ENCODE measurements around the gene RGMB. TPM values are rescaled to one million over a fixed set of nuclear protein-coding genes. Genes with fewer than 3 reads are reported as not detected.

RGMB gene
- total RNA-seq, 1 donor from 2014 or later = 24.4 TPM

DNA sequence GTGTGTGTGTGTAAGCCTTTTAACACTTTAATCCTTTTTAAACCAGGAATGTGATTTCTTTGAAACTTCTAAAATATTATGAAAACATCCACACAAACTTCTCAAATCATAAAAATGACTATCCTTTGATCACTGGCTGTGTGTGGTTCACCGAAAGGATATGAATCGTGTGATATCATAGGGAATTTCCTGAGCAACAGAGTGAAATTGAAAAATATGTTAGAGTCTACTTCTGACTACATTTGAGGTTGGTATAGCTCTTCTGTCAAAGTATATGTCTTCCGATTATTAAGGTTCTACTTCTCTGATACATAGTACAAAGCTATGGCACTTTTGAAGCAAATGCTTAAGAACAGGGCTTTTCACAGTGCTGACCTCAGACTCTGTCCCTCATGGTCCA is 40.3 kb downstream of the RGMB start:
- DNase-seq (ENCODE audit: low spot score, unreplicated experiment) = no peak
- H3K4me3 Mint-ChIP-seq (ENCODE audit: low read depth) = no peak overlapping the region
- TF ChIP-seq, protein P1, sequence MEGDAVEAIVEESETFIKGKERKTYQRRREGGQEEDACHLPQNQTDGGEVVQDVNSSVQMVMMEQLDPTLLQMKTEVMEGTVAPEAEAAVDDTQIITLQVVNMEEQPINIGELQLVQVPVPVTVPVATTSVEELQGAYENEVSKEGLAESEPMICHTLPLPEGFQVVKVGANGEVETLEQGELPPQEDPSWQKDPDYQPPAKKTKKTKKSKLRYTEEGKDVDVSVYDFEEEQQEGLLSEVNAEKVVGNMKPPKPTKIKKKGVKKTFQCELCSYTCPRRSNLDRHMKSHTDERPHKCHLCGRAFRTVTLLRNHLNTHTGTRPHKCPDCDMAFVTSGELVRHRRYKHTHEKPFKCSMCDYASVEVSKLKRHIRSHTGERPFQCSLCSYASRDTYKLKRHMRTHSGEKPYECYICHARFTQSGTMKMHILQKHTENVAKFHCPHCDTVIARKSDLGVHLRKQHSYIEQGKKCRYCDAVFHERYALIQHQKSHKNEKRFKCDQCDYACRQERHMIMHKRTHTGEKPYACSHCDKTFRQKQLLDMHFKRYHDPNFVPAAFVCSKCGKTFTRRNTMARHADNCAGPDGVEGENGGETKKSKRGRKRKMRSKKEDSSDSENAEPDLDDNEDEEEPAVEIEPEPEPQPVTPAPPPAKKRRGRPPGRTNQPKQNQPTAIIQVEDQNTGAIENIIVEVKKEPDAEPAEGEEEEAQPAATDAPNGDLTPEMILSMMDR (IDR thresholded peaks at IDR 0.05; ENCODE audit: unreplicated experiment) = no peak
- peaks cover 3% of the 10 kb centered on the region for H3K9me3 Mint-ChIP-seq (ENCODE audit: low read depth)
- H3K27ac Mint-ChIP-seq = no peak overlapping the region
- H3K27me3 Mint-ChIP-seq = no peaks in the 10 kb centered on the region
- H3K4me1 Mint-ChIP-seq (ENCODE audit: low read depth) = no peaks in the 10 kb centered on the region
- H3K36me3 Mint-ChIP-seq (ENCODE audit: insufficient read depth) = no peaks in the 10 kb centered on the region

DNA sequence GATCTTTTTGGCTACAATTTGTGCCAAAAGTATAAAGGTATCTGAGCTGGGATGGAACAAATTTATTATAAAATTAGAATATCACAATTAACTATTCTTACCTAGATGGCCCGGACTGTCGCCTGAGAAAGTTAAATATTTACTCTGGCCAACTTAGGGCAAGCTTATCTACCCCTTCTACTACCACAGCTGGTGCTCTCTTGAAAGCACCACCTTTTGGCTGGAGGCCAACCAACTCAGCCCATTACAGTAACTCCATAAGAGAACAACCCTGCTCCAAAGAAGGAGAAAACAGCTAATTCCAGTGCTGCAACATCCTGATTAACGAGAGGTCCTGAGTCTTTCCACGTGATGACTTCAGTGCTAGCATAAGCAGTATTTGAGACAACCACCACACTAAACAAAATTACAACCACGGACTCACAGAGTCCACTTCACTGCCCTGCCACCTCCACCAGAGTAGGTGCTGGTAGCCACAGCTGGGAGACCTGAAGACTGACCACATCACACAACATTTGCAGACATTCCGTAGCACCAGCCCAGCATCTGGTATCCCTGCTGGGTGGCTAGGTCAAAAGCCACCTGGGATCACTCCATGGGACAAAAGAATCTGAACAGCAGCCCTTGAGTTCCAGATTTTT is 43.2 kb downstream of the RGMB start:
- Mint-ChIP-seq H3K27me3 (no peaks in the 10 kb centered on the region), H3K4me1 (ENCODE audit: low read depth) (no peaks in the 10 kb centered on the region), H3K27ac (no peak overlapping the region), H3K9me3 (ENCODE audit: low read depth) (peaks cover 21% of the 10 kb centered on the region), H3K36me3 (ENCODE audit: insufficient read depth) (peaks cover 9% of the 10 kb centered on the region), H3K4me3 (ENCODE audit: low read depth) (no peak overlapping the region)
- TF ChIP-seq, protein P1 (IDR thresholded peaks at IDR 0.05; ENCODE audit: unreplicated experiment) = no peak
- DNase-seq (ENCODE audit: low spot score, unreplicated experiment) = no peak

- H3K4me3 Mint-ChIP-seq (ENCODE audit: low read depth) = no peak overlapping the region
- peaks cover 7% of the 10 kb centered on the region for H3K9me3 Mint-ChIP-seq (ENCODE audit: low read depth)
- H3K4me1 Mint-ChIP-seq (ENCODE audit: low read depth) = no peaks in the 10 kb centered on the region
- H3K27me3 Mint-ChIP-seq = no peaks in the 10 kb centered on the region
- peaks cover 4% of the 10 kb centered on the region for H3K36me3 Mint-ChIP-seq (ENCODE audit: insufficient read depth)
- H3K27ac Mint-ChIP-seq = no peak overlapping the region
- TF ChIP-seq, protein P1 (IDR thresholded peaks at IDR 0.05; ENCODE audit: unreplicated experiment) = no peak
- DNase-seq (ENCODE audit: low spot score, unreplicated experiment) = no peak
Measured at GRCh38 chr5:98825582-98826375, 52.3 kb downstream of the RGMB start.

- no peaks in the 10 kb centered on the region for H3K36me3 Mint-ChIP-seq (ENCODE audit: insufficient read depth)
- H3K27ac Mint-ChIP-seq = no peak overlapping the region
- no peaks in the 10 kb centered on the region for H3K4me1 Mint-ChIP-seq (ENCODE audit: low read depth)
- no peaks in the 10 kb centered on the region for H3K9me3 Mint-ChIP-seq (ENCODE audit: low read depth)
- DNase-seq (ENCODE audit: low spot score, unreplicated experiment) = no peak
- no peak overlapping the region for H3K4me3 Mint-ChIP-seq (ENCODE audit: low read depth)
- H3K27me3 Mint-ChIP-seq = no peaks in the 10 kb centered on the region
- TF ChIP-seq, protein P1 (IDR thresholded peaks at IDR 0.05; ENCODE audit: unreplicated experiment) = peak; percentile 75
Measured at GRCh38 chr5:98827161-98827560, 53.7 kb downstream of the RGMB start.

DNA sequence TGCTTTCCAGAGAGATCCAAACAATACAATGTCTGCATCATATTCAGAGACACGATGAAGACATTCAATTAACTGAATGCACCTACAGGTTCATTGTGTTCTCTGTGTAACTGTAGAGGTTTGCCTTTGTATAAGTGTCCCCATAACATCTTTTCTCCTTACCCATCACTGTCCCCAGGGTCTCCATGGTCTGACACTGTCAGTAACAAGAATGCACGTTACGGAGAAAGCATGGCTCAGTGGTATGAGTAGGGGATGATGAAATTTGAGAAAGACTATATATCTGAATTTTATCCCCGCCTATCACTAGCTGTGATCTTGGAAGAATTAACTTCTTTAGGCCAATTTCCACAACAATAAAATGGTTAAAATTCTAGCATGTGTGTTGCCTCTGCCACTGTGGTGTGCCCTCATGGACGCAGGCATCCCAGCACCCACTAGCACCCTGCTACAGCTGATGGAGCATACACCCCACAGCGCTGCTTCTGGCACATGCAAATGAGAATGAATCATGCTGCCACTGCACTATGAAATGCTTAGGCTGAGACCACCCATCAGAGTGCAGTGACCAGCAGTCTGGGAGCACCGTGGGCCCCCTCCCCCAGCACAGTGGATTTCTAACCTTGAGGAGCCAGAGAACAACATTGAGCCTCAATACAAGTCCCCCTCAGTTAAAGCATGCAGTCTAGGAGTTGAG is 54.3 kb downstream of the RGMB start:
- DNase-seq (ENCODE audit: low spot score, unreplicated experiment) = no peak
- Mint-ChIP-seq H3K36me3 (ENCODE audit: insufficient read depth) (no peaks in the 10 kb centered on the region), H3K27me3 (no peaks in the 10 kb centered on the region), H3K9me3 (ENCODE audit: low read depth) (no peaks in the 10 kb centered on the region), H3K4me3 (ENCODE audit: low read depth) (no peak overlapping the region), H3K4me1 (ENCODE audit: low read depth) (no peaks in the 10 kb centered on the region), H3K27ac (no peak overlapping the region)
- TF ChIP-seq, protein P1 (IDR thresholded peaks at IDR 0.05; ENCODE audit: unreplicated experiment) = no peak
